Head of caudate nucleus (tissue), 42 donors: ENCODE results near the gene MPHOSPH6.
"Not testable (repeated sequence)": the region's sequence is repeated elsewhere in the genome, so short reads cannot be mapped to it uniquely, and the experiment has no call there.

Experiments used
- DNase-seq, 42 donors: peaks; one replicate each; pipeline versions ENCODE4 v3.0.0 to v3.0.0-alpha.2; 2020 to 2021; ENCODE audit warnings: mixed read lengths in 7 of 42
- intact Hi-C: fragments of 100-400 bp; cut with DNase I; formaldehyde crosslinking; loops from one replicate; pipeline ENCODE4 v1.15.0; 2022

Gene MPHOSPH6

GRCh38 chr16:82177555-82177954, 7.5 kb upstream of the MPHOSPH6 start:
- intact Hi-C loops = no loop called here
- DNase-seq = no peak

- intact Hi-C loops = no loop called here
- no peak for DNase-seq
These were observed 6.2 kb upstream of the MPHOSPH6 start for GRCh38 chr16:82176204-82176603.

GRCh38 chr16:82175627-82176026, 5.6 kb upstream of the MPHOSPH6 start:
- intact Hi-C loops = no loop called here
- no peak for DNase-seq

GRCh38 chr16:82167670-82168069, 2.4 kb downstream of the MPHOSPH6 start:
- DNase-seq = no peak

GRCh38 chr16:82160226-82160625, 9.8 kb downstream of the MPHOSPH6 start:
- intact Hi-C loops = no loop called here

More at GRCh38 chr16:82167670-82168069, 2.4 kb downstream of the MPHOSPH6 start:
- intact Hi-C loops = no loop called here

GRCh38 chr16:82157836-82158235, 12.2 kb downstream of the MPHOSPH6 start:
- intact Hi-C loops = no loop called here
- DNase-seq = no peak

More at GRCh38 chr16:82160226-82160625, 9.8 kb downstream of the MPHOSPH6 start:
- no peak for DNase-seq

GRCh38 chr16:82157534-82157812, 12.6 kb downstream of the MPHOSPH6 start:
- DNase-seq = no peak
- intact Hi-C loops = no loop called here

- intact Hi-C loops = no loop called here
- no peak for DNase-seq
These were observed 13.1 kb downstream of the MPHOSPH6 start for GRCh38 chr16:82156761-82157533.

GRCh38 chr16:82152641-82153112, 17.3 kb downstream of the MPHOSPH6 start:
- DNase-seq = no peak
- intact Hi-C loops = no loop called here

GRCh38 chr16:82152196-82152595, 17.8 kb downstream of the MPHOSPH6 start:
- intact Hi-C loops = no loop called here
- no peak for DNase-seq

GRCh38 chr16:82150549-82150948, 19.5 kb downstream of the MPHOSPH6 start:
- intact Hi-C loops = no loop called here
- no peak for DNase-seq

GRCh38 chr16:82149536-82149935, 20.5 kb downstream of the MPHOSPH6 start:
- intact Hi-C loops = no loop called here
- no peak for DNase-seq

GRCh38 chr16:82147546-82147945, 22.5 kb downstream of the MPHOSPH6 start:
- no peak for DNase-seq
- intact Hi-C loops = no loop called here

- intact Hi-C loops = no loop called here
- peak; percentile 5 to 86 (median 62) for DNase-seq
These were observed 23.1 kb downstream of the MPHOSPH6 start for GRCh38 chr16:82146957-82147356.

GRCh38 chr16:82146556-82146955, 23.5 kb downstream of the MPHOSPH6 start:
- intact Hi-C loops = no loop called here

GRCh38 chr16:82139286-82139571, 30.8 kb downstream of the MPHOSPH6 start:
- DNase-seq, intact Hi-C loops: not testable (repeated sequence)

More at GRCh38 chr16:82146556-82146955, 23.5 kb downstream of the MPHOSPH6 start:
- DNase-seq = no peak

GRCh38 chr16:82138478-82139285, 31.3 kb downstream of the MPHOSPH6 start:
- DNase-seq = no peak
- intact Hi-C loops = no loop called here

- intact Hi-C loops = no loop called here
- no peak for DNase-seq
These were observed 32.2 kb downstream of the MPHOSPH6 start for GRCh38 chr16:82137822-82138167.

GRCh38 chr16:82136956-82137821, 32.8 kb downstream of the MPHOSPH6 start:
- intact Hi-C loops = no loop called here
- DNase-seq = no peak

- no peak for DNase-seq
These were observed 34.2 kb downstream of the MPHOSPH6 start for GRCh38 chr16:82135844-82136243.

More at GRCh38 chr16:82135844-82136243, 34.2 kb downstream of the MPHOSPH6 start:
- intact Hi-C loops = no loop called here
